ENCODE data around the gene STK38L.

The STK38L gene

GRCh38 chr12:27290501-27291168 is 46.5 kb downstream of the STK38L start:
- no peaks in the 10 kb centered on the region for H3K27me3 ChIP-seq (ENCODE audit: control insufficient read depth in 2 of 2, insufficient read depth in 2 of 2, low read length in 2 of 2)
- no peaks in the 10 kb centered on the region for H3K36me3 ChIP-seq (ENCODE audit: control insufficient read depth in 2 of 2, insufficient read depth in 2 of 2, low read length in 2 of 2)
- H3K27ac ChIP-seq (ENCODE audit: low read depth in 2 of 2, low read length in 2 of 2), result no peak overlapping the region
- H3K4me1 ChIP-seq (ENCODE audit: control insufficient read depth in 2 of 2, insufficient read depth in 2 of 2, low read length in 2 of 2), result peaks cover 9 to 18% of the 10 kb centered on the region in 2 donors
- no peak overlapping the region for H3K4me3 ChIP-seq (ENCODE audit: low read length in 2 of 2)
- no peaks in the 10 kb centered on the region for H3K9me3 ChIP-seq (ENCODE audit: control insufficient read depth in 2 of 2, low read length in 2 of 2)
- no peak overlapping the region for H3K9ac ChIP-seq (ENCODE audit: low read depth in 1 of 2, low read length in 2 of 2)

GRCh38 chr12:27291862-27292261 is 47.8 kb downstream of the STK38L start:
- no peak overlapping the region for H3K27ac ChIP-seq (ENCODE audit: low read depth in 2 of 2, low read length in 2 of 2)
- no peak overlapping the region for H3K4me3 ChIP-seq (ENCODE audit: low read length in 2 of 2)
- H3K36me3 ChIP-seq (ENCODE audit: control insufficient read depth in 2 of 2, insufficient read depth in 2 of 2, low read length in 2 of 2), result no peaks in the 10 kb centered on the region
- no peaks in the 10 kb centered on the region for H3K9me3 ChIP-seq (ENCODE audit: control insufficient read depth in 2 of 2, low read length in 2 of 2)
- no peaks in the 10 kb centered on the region for H3K27me3 ChIP-seq (ENCODE audit: control insufficient read depth in 2 of 2, insufficient read depth in 2 of 2, low read length in 2 of 2)
- H3K4me1 ChIP-seq (ENCODE audit: control insufficient read depth in 2 of 2, insufficient read depth in 2 of 2, low read length in 2 of 2), result peaks cover 9 to 18% of the 10 kb centered on the region in 2 donors
- no peak overlapping the region for H3K9ac ChIP-seq (ENCODE audit: low read depth in 1 of 2, low read length in 2 of 2)

GRCh38 chr12:27292718-27293117 is 48.6 kb downstream of the STK38L start:
- H3K4me1 ChIP-seq (ENCODE audit: control insufficient read depth in 2 of 2, insufficient read depth in 2 of 2, low read length in 2 of 2), result peaks cover 9 to 18% of the 10 kb centered on the region in 2 donors
- H3K27ac ChIP-seq (ENCODE audit: low read depth in 2 of 2, low read length in 2 of 2), result no peak overlapping the region
- H3K9me3 ChIP-seq (ENCODE audit: control insufficient read depth in 2 of 2, low read length in 2 of 2), result no peaks in the 10 kb centered on the region
- peaks cover under 1 to 1% of the 10 kb centered on the region in 2 donors for H3K36me3 ChIP-seq (ENCODE audit: control insufficient read depth in 2 of 2, insufficient read depth in 2 of 2, low read length in 2 of 2)
- H3K27me3 ChIP-seq (ENCODE audit: control insufficient read depth in 2 of 2, insufficient read depth in 2 of 2, low read length in 2 of 2), result no peaks in the 10 kb centered on the region
- no peak overlapping the region for H3K4me3 ChIP-seq (ENCODE audit: low read length in 2 of 2)
- H3K9ac ChIP-seq (ENCODE audit: low read depth in 1 of 2, low read length in 2 of 2), result no peak overlapping the region

GRCh38 chr12:27293463-27293862 is 49.4 kb downstream of the STK38L start:
- Histone ChIP-seq H3K9me3 (ENCODE audit: control insufficient read depth in 2 of 2, low read length in 2 of 2) (no peaks in the 10 kb centered on the region), H3K4me3 (ENCODE audit: low read length in 2 of 2) (no peak overlapping the region), H3K27ac (ENCODE audit: low read depth in 2 of 2, low read length in 2 of 2) (no peak overlapping the region)

GRCh38 chr12:27296674-27297073 is 52.6 kb downstream of the STK38L start:
- no peak overlapping the region for H3K9ac ChIP-seq (ENCODE audit: low read depth in 1 of 2, low read length in 2 of 2)
- no peaks in the 10 kb centered on the region for H3K9me3 ChIP-seq (ENCODE audit: control insufficient read depth in 2 of 2, low read length in 2 of 2)
- no peak overlapping the region for H3K4me3 ChIP-seq (ENCODE audit: low read length in 2 of 2)
- H3K27me3 ChIP-seq (ENCODE audit: control insufficient read depth in 2 of 2, insufficient read depth in 2 of 2, low read length in 2 of 2), result no peaks in the 10 kb centered on the region
- H3K27ac ChIP-seq (ENCODE audit: low read depth in 2 of 2, low read length in 2 of 2), result no peak overlapping the region
- H3K4me1 ChIP-seq (ENCODE audit: control insufficient read depth in 2 of 2, insufficient read depth in 2 of 2, low read length in 2 of 2), result peaks cover 0 to 3% of the 10 kb centered on the region in 2 donors
- peaks cover 11 to 13% of the 10 kb centered on the region in 2 donors for H3K36me3 ChIP-seq (ENCODE audit: control insufficient read depth in 2 of 2, insufficient read depth in 2 of 2, low read length in 2 of 2)

More at GRCh38 chr12:27293463-27293862, 49.4 kb downstream of the STK38L start:
- H3K9ac ChIP-seq (ENCODE audit: low read depth in 1 of 2, low read length in 2 of 2), result no peak overlapping the region
- peaks cover 9 to 18% of the 10 kb centered on the region in 2 donors for H3K4me1 ChIP-seq (ENCODE audit: control insufficient read depth in 2 of 2, insufficient read depth in 2 of 2, low read length in 2 of 2)
- H3K36me3 ChIP-seq (ENCODE audit: control insufficient read depth in 2 of 2, insufficient read depth in 2 of 2, low read length in 2 of 2), result peaks cover 4 to 6% of the 10 kb centered on the region in 2 donors
- H3K27me3 ChIP-seq (ENCODE audit: control insufficient read depth in 2 of 2, insufficient read depth in 2 of 2, low read length in 2 of 2), result no peaks in the 10 kb centered on the region

GRCh38 chr12:27297566-27297965 is 53.5 kb downstream of the STK38L start:
- Histone ChIP-seq H3K9me3 (ENCODE audit: control insufficient read depth in 2 of 2, low read length in 2 of 2) (no peaks in the 10 kb centered on the region), H3K4me1 (ENCODE audit: control insufficient read depth in 2 of 2, insufficient read depth in 2 of 2, low read length in 2 of 2) (peaks cover 0 to 3% of the 10 kb centered on the region in 2 donors), H3K9ac (ENCODE audit: low read depth in 1 of 2, low read length in 2 of 2) (no peak overlapping the region), H3K36me3 (ENCODE audit: control insufficient read depth in 2 of 2, insufficient read depth in 2 of 2, low read length in 2 of 2) (peaks cover 11 to 13% of the 10 kb centered on the region in 2 donors), H3K4me3 (ENCODE audit: low read length in 2 of 2) (no peak overlapping the region), H3K27ac (ENCODE audit: low read depth in 2 of 2, low read length in 2 of 2) (no peak overlapping the region), H3K27me3 (ENCODE audit: control insufficient read depth in 2 of 2, insufficient read depth in 2 of 2, low read length in 2 of 2) (no peaks in the 10 kb centered on the region)

- Histone ChIP-seq H3K4me3 (ENCODE audit: low read length in 2 of 2) (no peak overlapping the region), H3K36me3 (ENCODE audit: control insufficient read depth in 2 of 2, insufficient read depth in 2 of 2, low read length in 2 of 2) (peaks cover 11 to 13% of the 10 kb centered on the region in 2 donors), H3K4me1 (ENCODE audit: control insufficient read depth in 2 of 2, insufficient read depth in 2 of 2, low read length in 2 of 2) (no peaks in the 10 kb centered on the region), H3K9ac (ENCODE audit: low read depth in 1 of 2, low read length in 2 of 2) (no peak overlapping the region), H3K9me3 (ENCODE audit: control insufficient read depth in 2 of 2, low read length in 2 of 2) (no peaks in the 10 kb centered on the region), H3K27ac (ENCODE audit: low read depth in 2 of 2, low read length in 2 of 2) (no peak overlapping the region), H3K27me3 (ENCODE audit: control insufficient read depth in 2 of 2, insufficient read depth in 2 of 2, low read length in 2 of 2) (no peaks in the 10 kb centered on the region)
Measured at GRCh38 chr12:27299102-27299501, 55.0 kb downstream of the STK38L start.

- Histone ChIP-seq H3K4me3 (ENCODE audit: low read length in 2 of 2) (no peak overlapping the region), H3K9me3 (ENCODE audit: control insufficient read depth in 2 of 2, low read length in 2 of 2) (no peaks in the 10 kb centered on the region), H3K27ac (ENCODE audit: low read depth in 2 of 2, low read length in 2 of 2) (no peak overlapping the region), H3K9ac (ENCODE audit: low read depth in 1 of 2, low read length in 2 of 2) (no peak overlapping the region), H3K27me3 (ENCODE audit: control insufficient read depth in 2 of 2, insufficient read depth in 2 of 2, low read length in 2 of 2) (no peaks in the 10 kb centered on the region), H3K36me3 (ENCODE audit: control insufficient read depth in 2 of 2, insufficient read depth in 2 of 2, low read length in 2 of 2) (peaks cover 11 to 13% of the 10 kb centered on the region in 2 donors), H3K4me1 (ENCODE audit: control insufficient read depth in 2 of 2, insufficient read depth in 2 of 2, low read length in 2 of 2) (no peaks in the 10 kb centered on the region)
Measured at GRCh38 chr12:27300226-27300625, 56.1 kb downstream of the STK38L start.

GRCh38 chr12:27303139-27304111 is 59.3 kb downstream of the STK38L start:
- H3K27me3 ChIP-seq (ENCODE audit: control insufficient read depth in 2 of 2, insufficient read depth in 2 of 2, low read length in 2 of 2), result no peaks in the 10 kb centered on the region
- H3K36me3 ChIP-seq (ENCODE audit: control insufficient read depth in 2 of 2, insufficient read depth in 2 of 2, low read length in 2 of 2), result peaks cover 6 to 14% of the 10 kb centered on the region in 2 donors
- no peak overlapping the region for H3K4me3 ChIP-seq (ENCODE audit: low read length in 2 of 2)
- H3K4me1 ChIP-seq (ENCODE audit: control insufficient read depth in 2 of 2, insufficient read depth in 2 of 2, low read length in 2 of 2), result no peaks in the 10 kb centered on the region
- no peak overlapping the region for H3K9ac ChIP-seq (ENCODE audit: low read depth in 1 of 2, low read length in 2 of 2)
- no peaks in the 10 kb centered on the region for H3K9me3 ChIP-seq (ENCODE audit: control insufficient read depth in 2 of 2, low read length in 2 of 2)
- no peak overlapping the region for H3K27ac ChIP-seq (ENCODE audit: low read depth in 2 of 2, low read length in 2 of 2)

GRCh38 chr12:27304856-27305255 is 60.8 kb downstream of the STK38L start:
- Histone ChIP-seq H3K4me3 (ENCODE audit: low read length in 2 of 2) (no peak overlapping the region), H3K36me3 (ENCODE audit: control insufficient read depth in 2 of 2, insufficient read depth in 2 of 2, low read length in 2 of 2) (peaks cover 10 to 16% of the 10 kb centered on the region in 2 donors), H3K9ac (ENCODE audit: low read depth in 1 of 2, low read length in 2 of 2) (no peak overlapping the region), H3K4me1 (ENCODE audit: control insufficient read depth in 2 of 2, insufficient read depth in 2 of 2, low read length in 2 of 2) (no peaks in the 10 kb centered on the region), H3K9me3 (ENCODE audit: control insufficient read depth in 2 of 2, low read length in 2 of 2) (no peaks in the 10 kb centered on the region), H3K27ac (ENCODE audit: low read depth in 2 of 2, low read length in 2 of 2) (no peak overlapping the region), H3K27me3 (ENCODE audit: control insufficient read depth in 2 of 2, insufficient read depth in 2 of 2, low read length in 2 of 2) (no peaks in the 10 kb centered on the region)

Data from mucosa of rectum (tissue), 2 donors.